Liver (tissue), 9 donors: ENCODE measurements around the gene GLE1. TPM values are rescaled to one million over a fixed set of nuclear protein-coding genes. Genes with fewer than 3 reads are reported as not detected.

ENCODE experiments used
- DNase-seq: peaks from one replicate; pipeline ENCODE4 v3.0.0-alpha.2; 2017; ENCODE audit warnings: low spot score
- H3K27ac ChIP-seq, 2 donors: one replicate each; pipeline ENCODE4 v1.7.0; 2013; ENCODE audit warnings: inconsistent platforms in 2 of 2, low read length in 2 of 2, control low read depth in 1 of 2, low read depth in 1 of 2, mild to moderate bottlenecking in 1 of 2
- H3K27me3 ChIP-seq, 4 donors: one replicate each; pipeline versions ENCODE4 v1.6.1 to v1.7.0; 2013; ENCODE audit warnings: low read length in 3 of 4, inconsistent platforms in 1 of 4, mild to moderate bottlenecking in 1 of 4, moderate library complexity in 1 of 4; ENCODE audit not compliant: control insufficient read depth in 4 of 4, insufficient read depth in 4 of 4
- H3K36me3 ChIP-seq, 4 donors: one replicate each; pipeline versions ENCODE4 v1.6.1 to v1.7.0; 2013; ENCODE audit warnings: low read length in 3 of 4, mild to moderate bottlenecking in 3 of 4, low read depth in 1 of 4, moderate library complexity in 1 of 4; ENCODE audit not compliant: control insufficient read depth in 4 of 4, insufficient read depth in 3 of 4
- H3K4me1 ChIP-seq, 4 donors: one replicate each; pipeline versions ENCODE4 v1.6.1 to v1.7.0; 2013; ENCODE audit warnings: low read length in 3 of 4, mild to moderate bottlenecking in 3 of 4, moderate library complexity in 1 of 4; ENCODE audit not compliant: control insufficient read depth in 4 of 4, insufficient read depth in 4 of 4
- H3K4me3 ChIP-seq, 3 donors: one replicate each; pipeline versions ENCODE4 v1.6.1 to v1.7.0; 2013; ENCODE audit warnings: low read length in 3 of 3, control low read depth in 1 of 3, low read depth in 1 of 3, mild to moderate bottlenecking in 1 of 3
- H3K9ac ChIP-seq, 2 donors: one replicate each; pipeline ENCODE4 v1.7.0; 2013; ENCODE audit warnings: low read length in 2 of 2, mild to moderate bottlenecking in 2 of 2, moderate library complexity in 2 of 2, control low read depth in 1 of 2, low read depth in 1 of 2
- H3K9me3 ChIP-seq, 4 donors: one replicate each; pipeline versions ENCODE4 v1.6.1 to v1.7.0; 2013; ENCODE audit warnings: low read length in 3 of 4; ENCODE audit not compliant: control insufficient read depth in 4 of 4
- CTCF ChIP-seq: fragments of 150-350 bp; IDR thresholded peaks from 2 replicates; pipeline ENCODE4 v1.5.1; 2017; ENCODE audit warnings: improper control_type of control experiment, low read depth, low read length; ENCODE audit not compliant: missing input control
- EGR1 ChIP-seq, 2 donors: IDR thresholded peaks; 2 replicates each; pipeline ENCODE4 v1.6.1; 2016 to 2018; ENCODE audit warnings: antibody characterized with exemption in 2 of 2, low read depth in 2 of 2
- FOXA1 ChIP-seq: IDR thresholded peaks from 2 replicates; pipeline ENCODE4 v1.6.1; 2016; ENCODE audit warnings: antibody characterized with exemption
- HNF4A ChIP-seq, 2 donors: conservative IDR thresholded peaks; 2 replicates each; pipeline ENCODE4 v1.6.1; 2016; ENCODE audit warnings: antibody characterized with exemption in 2 of 2, mild to moderate bottlenecking in 2 of 2
- HNF4G ChIP-seq: IDR thresholded peaks from 2 replicates; pipeline ENCODE4 v1.6.1; 2016; ENCODE audit warnings: antibody characterized with exemption
- JUND ChIP-seq, 2 donors: IDR thresholded peaks; 2 replicates each; pipeline ENCODE4 v1.6.1; 2016; ENCODE audit warnings: antibody characterized with exemption in 2 of 2
- RAD21 ChIP-seq, 2 donors: IDR thresholded peaks; 2 replicates each; pipeline ENCODE4 v1.6.1; 2016; ENCODE audit warnings: antibody characterized with exemption in 2 of 2, mild to moderate bottlenecking in 2 of 2
- REST ChIP-seq: IDR thresholded peaks from 2 replicates; pipeline ENCODE4 v1.6.1; 2016; ENCODE audit warnings: antibody characterized with exemption, mild to moderate bottlenecking
- RXRA ChIP-seq, 2 donors: IDR thresholded peaks; 2 replicates each; pipeline ENCODE4 v1.6.1; 2017 to 2018; ENCODE audit warnings: antibody characterized with exemption in 2 of 2, mild to moderate bottlenecking in 1 of 2
- TAF1 ChIP-seq: conservative IDR thresholded peaks from 2 replicates; pipeline ENCODE4 v1.6.1; 2016; ENCODE audit warnings: antibody characterized with exemption, mild to moderate bottlenecking
- YY1 ChIP-seq: IDR thresholded peaks from 2 replicates; pipeline ENCODE4 v1.6.1; 2016; ENCODE audit warnings: antibody characterized with exemption, mild to moderate bottlenecking
- ZBTB33 ChIP-seq: IDR thresholded peaks from 2 replicates; pipeline ENCODE4 v1.6.1; 2016; ENCODE audit warnings: antibody characterized with exemption
- WGBS: extraction: QIAGEN DNeasy Blood & Tissue Kit; methylation state at CpG from one replicate; pipeline ENCODE4 v1.1.7; 2013; 5-methylcytosine and 5-hydroxymethylcytosine counted together
- polyA plus RNA-seq, 2 donors: library from polyadenylated mRNA; stranded (reverse) in 1 of 2; unstranded in 1 of 2; fragments of 200-250 nt in 1 of 2; fragments of >200 nt in 1 of 2; fragmentation: Nextera tagmentation in 1 of 2; extraction: Ambion mirVana in 1 of 2; gene quantifications; one replicate each; pipeline versions ENCODE4 v1.2.1 to v1.2.3, GENCODE V29; 2013 to 2015
- total RNA-seq, 2 donors: library from RNA; depleted of rRNA; stranded (reverse); fragments of >200 nt; gene quantifications; one replicate each; pipeline ENCODE4 v1.2.3, GENCODE V29; 2014
- TF ChIP-seq, protein P1 (sequence below): IDR thresholded peaks from 2 replicates; pipeline ENCODE4 v1.6.1; 2016; ENCODE audit warnings: antibody characterized with exemption
- donor health status: healthy.
- donor health status: healthy.
- donor health status: healthy.
- donor health status: healthy.
- donor health status: healthy.

The GLE1 gene
- total and polyA plus RNA-seq, 4 donors = 5.3 to 19.5 (median 12.8) TPM

- Histone ChIP-seq H3K9ac (peak overlapping the region; percentile 57 to 90), H3K4me3 (peak overlapping the region; percentile 79 to 94 (median 90)), H3K27ac (peak overlapping the region; percentile 90 to 94), H3K9me3 (no peaks in the 10 kb centered on the region), H3K27me3 (no peaks in the 10 kb centered on the region), H3K36me3 (no peaks in the 10 kb centered on the region), H3K4me1 (peaks cover 14 to 50% (median 47%) of the 10 kb centered on the region in 4 donors)
- under 1% methylated on average over 59 of the region's 59 CpGs for WGBS
- peak; percentile 44 for DNase-seq
- TF ChIP-seq CTCF (no peak), EGR1 (IDR thresholded peaks at IDR 0.05; ENCODE audit: low read depth in 2 of 2) (no peak), ZBTB33 (no peak), FOXA1 (no peak), JUND (IDR thresholded peaks at IDR 0.05) (no peak), RXRA (IDR thresholded peaks at IDR 0.05) (no peak), TAF1 (no peak), HNF4A (conservative IDR thresholded peaks at IDR 0.05) (no peak), RAD21 (IDR thresholded peaks at IDR 0.05) (no peak)
- TF ChIP-seq, protein P1, sequence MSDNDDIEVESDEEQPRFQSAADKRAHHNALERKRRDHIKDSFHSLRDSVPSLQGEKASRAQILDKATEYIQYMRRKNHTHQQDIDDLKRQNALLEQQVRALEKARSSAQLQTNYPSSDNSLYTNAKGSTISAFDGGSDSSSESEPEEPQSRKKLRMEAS = no peak
Measured at GRCh38 chr9:128552744-128553440, 48.4 kb downstream of the GLE1 start.

DNA sequence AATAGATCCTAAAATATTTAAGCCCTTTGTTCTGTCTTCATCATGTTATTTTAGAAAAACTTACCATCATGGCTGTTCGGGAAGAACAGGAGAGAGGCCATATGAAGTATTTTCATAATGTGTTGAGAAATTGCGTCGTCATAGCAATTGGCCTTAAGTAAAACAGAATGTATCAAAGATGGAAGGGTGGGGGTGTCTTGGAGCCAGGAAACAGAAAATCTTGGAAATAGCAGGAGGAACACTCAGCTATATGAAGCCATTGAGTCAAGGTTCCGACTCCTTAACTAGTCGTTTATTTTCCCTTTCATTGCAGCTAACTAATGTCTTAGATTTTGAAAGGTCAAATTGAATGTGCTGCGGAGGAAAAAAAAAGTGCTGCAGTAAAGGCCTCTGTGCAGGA is 49.2 kb downstream of the GLE1 start:
- 51% methylated on average over 6 of the region's 6 CpGs for WGBS
- DNase-seq = no peak
- Histone ChIP-seq H3K27ac (peak overlapping the region in 1 of 2 donors; percentile 27), H3K4me1 (peaks cover 16 to 58% (median 56%) of the 10 kb centered on the region in 4 donors), H3K9me3 (no peaks in the 10 kb centered on the region), H3K36me3 (no peaks in the 10 kb centered on the region), H3K4me3 (peak overlapping the region in 1 of 3 donors; percentile 94), H3K27me3 (no peaks in the 10 kb centered on the region), H3K9ac (peak overlapping the region in 1 of 2 donors; percentile 90)
- TF ChIP-seq HNF4G (no peak), YY1 (no peak), FOXA1 (no peak), RAD21 (IDR thresholded peaks at IDR 0.05) (no peak), EGR1 (IDR thresholded peaks at IDR 0.05; ENCODE audit: low read depth in 2 of 2) (no peak), RXRA (IDR thresholded peaks at IDR 0.05) (no peak), CTCF (no peak), TAF1 (no peak), REST (no peak)
- TF ChIP-seq, protein P1 = no peak
